MM.1S (cell line): ENCODE results near the gene FBXL19.

Source experiments
- DNase-seq: peaks from one replicate; pipeline ENCODE4 v3.0.0-alpha.2; 2015
- H2AFZ ChIP-seq: fragments of 300-600 bp; sonication (generic); 2 replicates; pipeline ENCODE4 v1.6.0; 2016; ENCODE audit warnings: antibody characterized with exemption, low read length
- H3F3A ChIP-seq: fragments of 300-600 bp; sonication (generic); 2 replicates; pipeline ENCODE4 v1.6.1; 2016; ENCODE audit warnings: mild to moderate bottlenecking, antibody characterized with exemption, low read length, moderate library complexity, mixed read lengths; ENCODE audit not compliant: insufficient read depth
- H3K27ac ChIP-seq: fragments of 300-600 bp; sonication (generic); 2 replicates; pipeline ENCODE4 v1.5.1; 2016; ENCODE audit warnings: mild to moderate bottlenecking, low read length
- H3K27me3 ChIP-seq: fragments of 300-600 bp; sonication (generic); replicated peaks from 2 replicates; pipeline ENCODE4 v1.6.0; 2016; ENCODE audit warnings: low read length; ENCODE audit not compliant: insufficient read depth
- H3K36me3 ChIP-seq: fragments of 300-600 bp; sonication (generic); replicated peaks from 2 replicates; pipeline ENCODE4 v1.6.1; 2016; ENCODE audit warnings: mild to moderate bottlenecking, low read length, mixed read lengths; ENCODE audit not compliant: insufficient read depth
- H3K4me1 ChIP-seq: fragments of 300-600 bp; sonication (generic); 2 replicates; pipeline ENCODE4 v1.6.1; 2016; ENCODE audit warnings: low read length, mixed read lengths
- H3K4me2 ChIP-seq: fragments of 300-600 bp; sonication (generic); 2 replicates; pipeline ENCODE4 v1.6.0; 2016; ENCODE audit warnings: low read depth, low read length
- H3K4me3 ChIP-seq: fragments of 300-600 bp; sonication (generic); 2 replicates; pipeline ENCODE4 v1.5.1; 2016; ENCODE audit warnings: low read length, mixed read lengths
- H3K79me2 ChIP-seq: fragments of 300-600 bp; sonication (generic); 2 replicates; pipeline ENCODE4 v1.6.1; 2016; ENCODE audit warnings: mixed run types, low read length, mixed read lengths
- H3K9ac ChIP-seq: fragments of 300-600 bp; sonication (generic); 2 replicates; pipeline ENCODE4 v1.6.1; 2016; ENCODE audit warnings: low read length, mixed read lengths
- H3K9me2 ChIP-seq: fragments of 300-600 bp; sonication (generic); replicated peaks from 2 replicates; pipeline ENCODE4 v1.6.1; 2016; ENCODE audit warnings: mild to moderate bottlenecking, low read length, mixed read lengths; ENCODE audit not compliant: insufficient read depth
- H3K9me3 ChIP-seq: fragments of 300-600 bp; sonication (generic); replicated peaks from 2 replicates; pipeline ENCODE4 v1.6.1; 2016; ENCODE audit warnings: mild to moderate bottlenecking, low read length, mixed read lengths; ENCODE audit not compliant: insufficient read depth
- H4K20me1 ChIP-seq: fragments of 300-600 bp; sonication (generic); 2 replicates; pipeline ENCODE4 v1.6.1; 2016; ENCODE audit warnings: mild to moderate bottlenecking, low read length, moderate library complexity, mixed read lengths; ENCODE audit not compliant: insufficient read depth
- EZH2 ChIP-seq: fragments of 300-600 bp; sonication (generic); optimal IDR thresholded peaks from 2 replicates; pipeline ENCODE3; 2017; ENCODE audit warnings: low read depth, mild to moderate bottlenecking, antibody characterized with exemption, low read length, mixed read lengths
- EZH2phosphoT487 ChIP-seq: fragments of 300-600 bp; sonication (generic); IDR thresholded peaks from 2 replicates; pipeline ENCODE4 v1.6.1; 2018; ENCODE audit warnings: antibody characterized with exemption, low read length
- TF ChIP-seq, protein P1 (sequence below): fragments of 300-600 bp; sonication (generic); IDR thresholded peaks from 2 replicates; pipeline ENCODE4 v1.5.1; 2016; ENCODE audit warnings: antibody characterized with exemption, low read length, mixed read lengths

Gene FBXL19

DNA sequence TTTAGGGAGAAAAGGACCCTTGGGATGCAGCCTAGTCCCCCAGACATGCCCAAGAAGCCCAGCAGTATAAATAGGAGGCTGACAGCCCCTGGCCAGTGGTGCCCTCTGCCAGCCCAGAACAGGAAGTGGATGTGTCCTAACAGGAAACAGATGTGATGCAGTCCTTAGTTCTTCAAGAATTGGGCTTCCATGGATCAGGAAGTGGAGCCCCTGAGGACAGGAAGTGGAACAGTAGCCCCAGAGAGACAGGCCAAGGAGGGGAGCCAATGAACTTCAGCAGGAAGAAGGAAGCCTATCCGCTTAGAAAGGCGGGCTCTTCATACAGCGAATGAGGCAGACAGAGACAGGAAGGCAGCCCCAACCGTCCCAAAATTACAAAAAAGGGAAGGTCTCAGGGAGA, 19.8 kb upstream of the FBXL19 start:
- no peak for DNase-seq

DNA sequence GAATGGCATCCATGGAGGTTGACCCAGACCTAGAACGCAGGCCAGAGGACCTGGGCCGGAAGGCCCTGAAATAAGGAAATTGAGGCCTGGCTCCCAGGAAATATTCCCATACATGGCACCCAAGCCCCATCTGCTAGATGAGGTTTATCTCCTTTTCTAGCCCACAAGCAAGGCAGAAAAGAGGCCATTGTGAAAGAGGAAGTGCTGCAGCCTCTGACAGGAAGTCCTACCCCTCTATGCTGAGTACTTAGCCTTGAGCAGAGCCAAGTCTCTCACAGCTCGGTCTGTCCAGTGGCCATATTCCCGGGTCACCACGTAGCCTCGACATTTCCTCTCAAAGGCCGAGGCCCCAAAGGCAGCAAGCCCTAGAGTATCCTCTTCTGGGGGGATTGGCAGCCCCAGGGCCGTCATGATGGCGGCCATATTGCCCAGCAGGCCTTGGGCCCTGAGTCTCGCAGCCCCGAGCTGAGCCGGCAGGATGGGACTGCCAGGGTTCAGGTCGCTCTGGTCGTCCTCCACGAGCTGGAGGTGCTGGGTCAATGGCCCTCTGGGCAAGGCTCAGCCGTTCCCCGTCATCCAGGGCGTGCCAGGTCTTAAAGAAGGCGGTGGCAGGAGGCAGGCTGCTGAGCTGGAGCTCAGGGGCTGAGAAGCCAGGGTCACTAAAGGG, 19.1 kb upstream of the FBXL19 start:
- no peaks in the 10 kb centered on the region for H3K9me2 ChIP-seq
- no peak for DNase-seq
- H3K27ac ChIP-seq, result no peak overlapping the region
- no peaks in the 10 kb centered on the region for H3K27me3 ChIP-seq
- no peak overlapping the region for H3K4me2 ChIP-seq
- H3K4me1 ChIP-seq, result 0 out of 2 replicates have a peak, but pooled peaks cover 3% of the 10 kb centered on the region
- H3K4me3 ChIP-seq, result no peak overlapping the region
- H2AFZ ChIP-seq, result peak overlapping the region; percentile 63
- H4K20me1 ChIP-seq, result no peaks in the 10 kb centered on the region
- TF ChIP-seq EZH2 (no peak), EZH2phosphoT487 (no peak)
- TF ChIP-seq, protein P1, sequence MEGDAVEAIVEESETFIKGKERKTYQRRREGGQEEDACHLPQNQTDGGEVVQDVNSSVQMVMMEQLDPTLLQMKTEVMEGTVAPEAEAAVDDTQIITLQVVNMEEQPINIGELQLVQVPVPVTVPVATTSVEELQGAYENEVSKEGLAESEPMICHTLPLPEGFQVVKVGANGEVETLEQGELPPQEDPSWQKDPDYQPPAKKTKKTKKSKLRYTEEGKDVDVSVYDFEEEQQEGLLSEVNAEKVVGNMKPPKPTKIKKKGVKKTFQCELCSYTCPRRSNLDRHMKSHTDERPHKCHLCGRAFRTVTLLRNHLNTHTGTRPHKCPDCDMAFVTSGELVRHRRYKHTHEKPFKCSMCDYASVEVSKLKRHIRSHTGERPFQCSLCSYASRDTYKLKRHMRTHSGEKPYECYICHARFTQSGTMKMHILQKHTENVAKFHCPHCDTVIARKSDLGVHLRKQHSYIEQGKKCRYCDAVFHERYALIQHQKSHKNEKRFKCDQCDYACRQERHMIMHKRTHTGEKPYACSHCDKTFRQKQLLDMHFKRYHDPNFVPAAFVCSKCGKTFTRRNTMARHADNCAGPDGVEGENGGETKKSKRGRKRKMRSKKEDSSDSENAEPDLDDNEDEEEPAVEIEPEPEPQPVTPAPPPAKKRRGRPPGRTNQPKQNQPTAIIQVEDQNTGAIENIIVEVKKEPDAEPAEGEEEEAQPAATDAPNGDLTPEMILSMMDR, result no peak
- H3K79me2 ChIP-seq, result no peaks in the 10 kb centered on the region
- H3K36me3 ChIP-seq, result no peaks in the 10 kb centered on the region
- no peaks in the 10 kb centered on the region for H3K9me3 ChIP-seq
- no peaks in the 10 kb centered on the region for H3F3A ChIP-seq
- no peak overlapping the region for H3K9ac ChIP-seq

More for the DNA sequence above, 19.8 kb upstream of the FBXL19 start:
- Histone ChIP-seq H3K27ac (no peak overlapping the region), H3K27me3 (no peaks in the 10 kb centered on the region), H2AFZ (peak overlapping the region; percentile 63), H3K9me2 (no peaks in the 10 kb centered on the region), H3K4me2 (no peak overlapping the region), H3K4me1 (0 out of 2 replicates have a peak, but pooled peaks cover 3% of the 10 kb centered on the region), H3K4me3 (no peak overlapping the region), H4K20me1 (no peaks in the 10 kb centered on the region), H3K9me3 (no peaks in the 10 kb centered on the region), H3K36me3 (no peaks in the 10 kb centered on the region), H3K79me2 (no peaks in the 10 kb centered on the region), H3F3A (no peaks in the 10 kb centered on the region), H3K9ac (no peak overlapping the region)
- TF ChIP-seq, protein P1, result no peak
- TF ChIP-seq EZH2, result no peak
- no peak for TF ChIP-seq EZH2phosphoT487

DNA sequence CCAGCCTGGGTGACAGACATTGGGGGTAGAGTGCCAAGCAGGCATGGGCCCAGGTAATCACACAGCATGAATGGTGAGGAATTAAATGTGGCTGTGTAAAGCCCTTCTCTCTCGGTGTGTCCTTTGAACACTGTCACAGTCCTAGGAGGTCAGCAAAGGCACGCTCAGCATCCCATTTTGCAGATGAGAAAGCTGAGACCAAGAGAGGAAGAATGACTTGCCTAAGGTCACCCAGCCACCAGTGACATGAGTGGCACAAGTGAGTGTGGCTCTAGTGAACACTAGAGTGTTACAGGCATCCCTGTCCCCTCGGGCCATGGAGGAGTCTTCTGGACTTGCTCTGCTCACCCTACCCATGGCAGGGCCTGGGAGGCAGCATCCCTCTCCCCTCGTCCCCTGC, 16.3 kb upstream of the FBXL19 start:
- Histone ChIP-seq H3K79me2 (no peaks in the 10 kb centered on the region), H3K9ac (no peak overlapping the region), H3K27me3 (no peaks in the 10 kb centered on the region), H3K9me3 (no peaks in the 10 kb centered on the region), H4K20me1 (no peaks in the 10 kb centered on the region), H3F3A (no peaks in the 10 kb centered on the region), H3K9me2 (no peaks in the 10 kb centered on the region), H3K36me3 (no peaks in the 10 kb centered on the region), H3K27ac (no peak overlapping the region), H3K4me2 (no peak overlapping the region), H3K4me3 (no peak overlapping the region), H2AFZ (no peak overlapping the region), H3K4me1 (0 out of 2 replicates have a peak, but pooled peaks cover 3% of the 10 kb centered on the region)
- DNase-seq, result no peak
- no peak for TF ChIP-seq EZH2phosphoT487
- no peak for TF ChIP-seq EZH2
- TF ChIP-seq, protein P1, result no peak
